DND-41 (cell line): Measurements from ENCODE around the gene NSG2.

Experiments
- CTCF ChIP-seq: IDR thresholded peaks from 2 replicates; pipeline ENCODE4 v1.5.1; 2012; ENCODE audit warnings: borderline replicate concordance, low read length, moderate library complexity, mild to moderate bottlenecking; ENCODE audit not compliant: poor library complexity, severe bottlenecking; ENCODE audit errors: extremely low read depth
- EZH2 ChIP-seq: IDR thresholded peaks from 3 replicates; pipeline ENCODE4 v1.6.1; 2012; ENCODE audit warnings: borderline replicate concordance, low read depth, mild to moderate bottlenecking, moderate library complexity, low read length, inconsistent platforms; ENCODE audit not compliant: severe bottlenecking

- TF ChIP-seq EZH2 (no peak), CTCF (peak; percentile 40)
Measured at GRCh38 chr5:174045470-174046025, at the start of gene NSG2.
